Measurements from ENCODE around the gene CPXM1. TPM values are rescaled to one million over a fixed set of nuclear protein-coding genes. Genes with fewer than 3 reads are reported as not detected.
A peak's percentile ranks its signal among the peaks of the same experiment; 100 is the strongest.

CPXM1 gene
- total RNA-seq, 2 donors from 2014 or later, result 80.1 to 106 TPM

- Histone ChIP-seq H3K9ac (ENCODE audit: extremely low read depth, low read length, poor library complexity, severe bottlenecking) (no peak overlapping the region), H3K4me1 (ENCODE audit: control insufficient read depth, insufficient read depth, low read length) (no peaks in the 10 kb centered on the region), H3K9me3 (ENCODE audit: control insufficient read depth, low read length) (no peaks in the 10 kb centered on the region), H3K27me3 (ENCODE audit: control insufficient read depth, insufficient read depth, low read length, poor library complexity, severe bottlenecking) (peaks cover 71% of the 10 kb centered on the region), H3K36me3 (ENCODE audit: control insufficient read depth, insufficient read depth, low read length) (no peaks in the 10 kb centered on the region), H3K4me3 (ENCODE audit: low read length) (no peak overlapping the region), H3K27ac (ENCODE audit: low read depth, low read length) (no peak overlapping the region)
- no peaks in the 10 kb centered on the region for H3K36me3 Mint-ChIP-seq (ENCODE audit: low read depth)
- DNase-seq, result peak; percentile 76
- no peaks in the 10 kb centered on the region for H3K9me3 Mint-ChIP-seq
- WGBS, 2 experiments (ENCODE audit: insufficient coverage in 1 of 2, insufficient read length in 1 of 2), result 36 to 57% methylated on average over 21 to 49 of the region's 49 CpGs
- H3K4me1 Mint-ChIP-seq, result peaks cover 10% of the 10 kb centered on the region
- H3K4me3 Mint-ChIP-seq, result no peak overlapping the region
- no peak overlapping the region for H3K27ac Mint-ChIP-seq
- no peak for TF ChIP-seq CTCF (conservative IDR thresholded peaks at IDR 0.05)
- peaks cover 82% of the 10 kb centered on the region for H3K27me3 Mint-ChIP-seq (ENCODE audit: insufficient read depth)
These were observed 4.6 kb upstream of the CPXM1 start for GRCh38 chr20:2804852-2805688.

- Mint-ChIP-seq H3K36me3 (ENCODE audit: low read depth) (no peaks in the 10 kb centered on the region), H3K27me3 (ENCODE audit: insufficient read depth) (peaks cover 76% of the 10 kb centered on the region), H3K4me1 (peaks cover 15% of the 10 kb centered on the region), H3K9me3 (no peaks in the 10 kb centered on the region), H3K27ac (no peak overlapping the region), H3K4me3 (no peak overlapping the region)
- no peaks in the 10 kb centered on the region for H3K36me3 ChIP-seq (ENCODE audit: control insufficient read depth, insufficient read depth, low read length)
- WGBS, 2 experiments (ENCODE audit: insufficient coverage in 1 of 2, insufficient read length in 1 of 2), result 69 to 70% methylated on average over 14 to 16 of the region's 16 CpGs
- no peak overlapping the region for H3K9ac ChIP-seq (ENCODE audit: extremely low read depth, low read length, poor library complexity, severe bottlenecking)
- no peaks in the 10 kb centered on the region for H3K4me1 ChIP-seq (ENCODE audit: control insufficient read depth, insufficient read depth, low read length)
- H3K27ac ChIP-seq (ENCODE audit: low read depth, low read length), result no peak overlapping the region
- no peak for DNase-seq
- peaks cover 71% of the 10 kb centered on the region for H3K27me3 ChIP-seq (ENCODE audit: control insufficient read depth, insufficient read depth, low read length, poor library complexity, severe bottlenecking)
- TF ChIP-seq CTCF (conservative IDR thresholded peaks at IDR 0.05), result peak; percentile 27
- no peak overlapping the region for H3K4me3 ChIP-seq (ENCODE audit: low read length)
- no peaks in the 10 kb centered on the region for H3K9me3 ChIP-seq (ENCODE audit: control insufficient read depth, low read length)
These were observed 3.8 kb upstream of the CPXM1 start for GRCh38 chr20:2804041-2804828.

GRCh38 chr20:2801286-2801728 is 880 bp upstream of the CPXM1 start:
- Mint-ChIP-seq H3K36me3 (ENCODE audit: low read depth) (peaks cover 23% of the 10 kb centered on the region), H3K9me3 (no peaks in the 10 kb centered on the region), H3K27ac (no peak overlapping the region), H3K4me1 (peaks cover 18% of the 10 kb centered on the region), H3K27me3 (ENCODE audit: insufficient read depth) (peaks cover 50% of the 10 kb centered on the region), H3K4me3 (peak overlapping the region; percentile 84)
- H3K27me3 ChIP-seq (ENCODE audit: control insufficient read depth, insufficient read depth, low read length, poor library complexity, severe bottlenecking), result peaks cover 54% of the 10 kb centered on the region
- no peak overlapping the region for H3K9ac ChIP-seq (ENCODE audit: extremely low read depth, low read length, poor library complexity, severe bottlenecking)
- WGBS, 2 experiments (ENCODE audit: insufficient coverage in 1 of 2, insufficient read length in 1 of 2), result 19 to 27% methylated on average over 9 to 13 of the region's 13 CpGs
- no peaks in the 10 kb centered on the region for H3K9me3 ChIP-seq (ENCODE audit: control insufficient read depth, low read length)
- no peak for TF ChIP-seq CTCF (conservative IDR thresholded peaks at IDR 0.05)
- DNase-seq, result no peak
- H3K4me1 ChIP-seq (ENCODE audit: control insufficient read depth, insufficient read depth, low read length), result no peaks in the 10 kb centered on the region
- peaks cover 18% of the 10 kb centered on the region for H3K36me3 ChIP-seq (ENCODE audit: control insufficient read depth, insufficient read depth, low read length)
- peak overlapping the region; percentile 81 for H3K4me3 ChIP-seq (ENCODE audit: low read length)
- H3K27ac ChIP-seq (ENCODE audit: low read depth, low read length), result no peak overlapping the region

Measured in endodermal cell (in vitro differentiated cells).